ENCODE data around the gene PLCL2.

DNA sequence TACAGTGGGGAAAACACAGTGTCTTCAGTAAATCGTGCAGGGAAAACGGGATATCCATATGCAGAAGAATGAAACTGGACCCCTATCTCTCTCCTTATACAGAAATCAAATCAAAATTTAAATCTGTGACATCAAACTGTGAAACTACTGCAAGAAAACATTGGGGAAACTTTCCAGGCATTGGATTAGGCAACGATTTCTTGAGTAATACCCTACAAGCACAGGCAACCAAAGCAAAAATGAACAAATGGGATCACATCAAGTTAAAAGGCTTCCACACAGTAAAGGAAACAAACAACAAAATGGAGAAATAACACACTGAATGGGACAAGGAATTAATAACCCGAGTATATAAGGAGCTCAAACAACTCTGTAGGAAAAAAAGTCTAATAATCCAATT lies 165.3 kb downstream of the PLCL2 start:
- TF ChIP-seq, protein P1, sequence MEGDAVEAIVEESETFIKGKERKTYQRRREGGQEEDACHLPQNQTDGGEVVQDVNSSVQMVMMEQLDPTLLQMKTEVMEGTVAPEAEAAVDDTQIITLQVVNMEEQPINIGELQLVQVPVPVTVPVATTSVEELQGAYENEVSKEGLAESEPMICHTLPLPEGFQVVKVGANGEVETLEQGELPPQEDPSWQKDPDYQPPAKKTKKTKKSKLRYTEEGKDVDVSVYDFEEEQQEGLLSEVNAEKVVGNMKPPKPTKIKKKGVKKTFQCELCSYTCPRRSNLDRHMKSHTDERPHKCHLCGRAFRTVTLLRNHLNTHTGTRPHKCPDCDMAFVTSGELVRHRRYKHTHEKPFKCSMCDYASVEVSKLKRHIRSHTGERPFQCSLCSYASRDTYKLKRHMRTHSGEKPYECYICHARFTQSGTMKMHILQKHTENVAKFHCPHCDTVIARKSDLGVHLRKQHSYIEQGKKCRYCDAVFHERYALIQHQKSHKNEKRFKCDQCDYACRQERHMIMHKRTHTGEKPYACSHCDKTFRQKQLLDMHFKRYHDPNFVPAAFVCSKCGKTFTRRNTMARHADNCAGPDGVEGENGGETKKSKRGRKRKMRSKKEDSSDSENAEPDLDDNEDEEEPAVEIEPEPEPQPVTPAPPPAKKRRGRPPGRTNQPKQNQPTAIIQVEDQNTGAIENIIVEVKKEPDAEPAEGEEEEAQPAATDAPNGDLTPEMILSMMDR (IDR thresholded peaks at IDR 0.05): no peak
- TF ChIP-seq POLR2A (IDR thresholded peaks at IDR 0.05): no peak

Measured in ovary (tissue), 3 donors.